ENCODE measurements around the gene OGG1. TPM values are rescaled to one million over a fixed set of nuclear protein-coding genes. Genes with fewer than 3 reads are reported as not detected.
A peak's percentile ranks its signal among the peaks of the same experiment; 100 is the strongest.

OGG1 gene
- total and polyA plus RNA-seq, 9 of the 15 experiments (the other 6 are each of a cell fraction or from before 2014, with no cell fraction given): 6.6 to 33.0 (median 24.4) TPM

DNA sequence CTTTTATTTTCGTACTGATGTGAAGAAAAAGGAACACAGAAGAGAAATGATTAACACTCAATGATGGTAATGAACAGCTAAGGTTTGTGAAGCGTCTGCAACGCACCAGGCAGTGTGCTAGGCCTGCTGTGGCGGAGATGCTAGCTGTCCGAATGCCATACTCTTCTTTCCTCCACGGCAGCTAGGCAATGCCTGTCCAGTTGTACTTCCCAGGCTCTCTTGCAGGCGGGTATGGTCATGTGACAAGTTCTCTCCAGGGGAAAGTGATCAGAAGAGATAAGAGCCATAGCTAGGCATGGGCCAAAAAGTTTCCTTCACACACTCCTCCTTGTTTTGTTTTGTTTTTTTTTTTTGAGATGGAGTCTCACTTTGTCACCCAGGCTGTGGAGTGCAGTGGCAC lies 35.9 kb downstream of the OGG1 start (continued):
- TF ChIP-seq, protein P1, sequence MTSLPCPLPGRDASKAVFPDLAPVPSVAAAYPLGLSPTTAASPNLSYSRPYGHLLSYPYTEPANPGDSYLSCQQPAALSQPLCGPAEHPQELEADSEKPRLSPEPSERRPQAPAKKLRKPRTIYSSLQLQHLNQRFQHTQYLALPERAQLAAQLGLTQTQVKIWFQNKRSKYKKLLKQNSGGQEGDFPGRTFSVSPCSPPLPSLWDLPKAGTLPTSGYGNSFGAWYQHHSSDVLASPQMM (CRISPR knock-in tag; IDR thresholded peaks at IDR 0.05): no peak
- no peak for TF ChIP-seq SOX6 (IDR thresholded peaks at IDR 0.05)
- TF ChIP-seq ZBTB17 (CRISPR knock-in tag; IDR thresholded peaks at IDR 0.05): no peak
- TF ChIP-seq SMARCA4 (IDR thresholded peaks at IDR 0.05): no peak
- TF ChIP-seq NELFE (IDR thresholded peaks at IDR 0.05; ENCODE audit: insufficient read depth, insufficient read length): no peak
- no peak for TF ChIP-seq ZNF121 (CRISPR knock-in tag; conservative IDR thresholded peaks at IDR 0.05)
- TF ChIP-seq SMARCE1 (IDR thresholded peaks at IDR 0.05): no peak
- no peak for TF ChIP-seq ZNF408 (CRISPR knock-in tag; IDR thresholded peaks at IDR 0.05; ENCODE audit: low read depth)
- no peak for TF ChIP-seq ZNF444 (CRISPR knock-in tag; IDR thresholded peaks at IDR 0.05)
- TF ChIP-seq, protein P2, sequence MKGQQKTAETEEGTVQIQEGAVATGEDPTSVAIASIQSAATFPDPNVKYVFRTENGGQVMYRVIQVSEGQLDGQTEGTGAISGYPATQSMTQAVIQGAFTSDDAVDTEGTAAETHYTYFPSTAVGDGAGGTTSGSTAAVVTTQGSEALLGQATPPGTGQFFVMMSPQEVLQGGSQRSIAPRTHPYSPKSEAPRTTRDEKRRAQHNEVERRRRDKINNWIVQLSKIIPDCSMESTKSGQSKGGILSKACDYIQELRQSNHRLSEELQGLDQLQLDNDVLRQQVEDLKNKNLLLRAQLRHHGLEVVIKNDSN (CRISPR knock-in tag; IDR thresholded peaks at IDR 0.05): peak; percentile 81
- peak; percentile 18 for TF ChIP-seq SMARCB1 (IDR thresholded peaks at IDR 0.05; ENCODE audit: insufficient read length, low read depth)
- TF ChIP-seq, protein P3, sequence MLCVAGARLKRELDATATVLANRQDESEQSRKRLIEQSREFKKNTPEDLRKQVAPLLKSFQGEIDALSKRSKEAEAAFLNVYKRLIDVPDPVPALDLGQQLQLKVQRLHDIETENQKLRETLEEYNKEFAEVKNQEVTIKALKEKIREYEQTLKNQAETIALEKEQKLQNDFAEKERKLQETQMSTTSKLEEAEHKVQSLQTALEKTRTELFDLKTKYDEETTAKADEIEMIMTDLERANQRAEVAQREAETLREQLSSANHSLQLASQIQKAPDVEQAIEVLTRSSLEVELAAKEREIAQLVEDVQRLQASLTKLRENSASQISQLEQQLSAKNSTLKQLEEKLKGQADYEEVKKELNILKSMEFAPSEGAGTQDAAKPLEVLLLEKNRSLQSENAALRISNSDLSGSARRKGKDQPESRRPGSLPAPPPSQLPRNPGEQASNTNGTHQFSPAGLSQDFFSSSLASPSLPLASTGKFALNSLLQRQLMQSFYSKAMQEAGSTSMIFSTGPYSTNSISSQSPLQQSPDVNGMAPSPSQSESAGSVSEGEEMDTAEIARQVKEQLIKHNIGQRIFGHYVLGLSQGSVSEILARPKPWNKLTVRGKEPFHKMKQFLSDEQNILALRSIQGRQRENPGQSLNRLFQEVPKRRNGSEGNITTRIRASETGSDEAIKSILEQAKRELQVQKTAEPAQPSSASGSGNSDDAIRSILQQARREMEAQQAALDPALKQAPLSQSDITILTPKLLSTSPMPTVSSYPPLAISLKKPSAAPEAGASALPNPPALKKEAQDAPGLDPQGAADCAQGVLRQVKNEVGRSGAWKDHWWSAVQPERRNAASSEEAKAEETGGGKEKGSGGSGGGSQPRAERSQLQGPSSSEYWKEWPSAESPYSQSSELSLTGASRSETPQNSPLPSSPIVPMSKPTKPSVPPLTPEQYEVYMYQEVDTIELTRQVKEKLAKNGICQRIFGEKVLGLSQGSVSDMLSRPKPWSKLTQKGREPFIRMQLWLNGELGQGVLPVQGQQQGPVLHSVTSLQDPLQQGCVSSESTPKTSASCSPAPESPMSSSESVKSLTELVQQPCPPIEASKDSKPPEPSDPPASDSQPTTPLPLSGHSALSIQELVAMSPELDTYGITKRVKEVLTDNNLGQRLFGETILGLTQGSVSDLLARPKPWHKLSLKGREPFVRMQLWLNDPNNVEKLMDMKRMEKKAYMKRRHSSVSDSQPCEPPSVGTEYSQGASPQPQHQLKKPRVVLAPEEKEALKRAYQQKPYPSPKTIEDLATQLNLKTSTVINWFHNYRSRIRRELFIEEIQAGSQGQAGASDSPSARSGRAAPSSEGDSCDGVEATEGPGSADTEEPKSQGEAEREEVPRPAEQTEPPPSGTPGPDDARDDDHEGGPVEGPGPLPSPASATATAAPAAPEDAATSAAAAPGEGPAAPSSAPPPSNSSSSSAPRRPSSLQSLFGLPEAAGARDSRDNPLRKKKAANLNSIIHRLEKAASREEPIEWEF (CRISPR knock-in tag; IDR thresholded peaks at IDR 0.05): no peak
- TF ChIP-seq RBM22 (IDR thresholded peaks at IDR 0.05; ENCODE audit: low read depth, low read length, poor library complexity, severe bottlenecking): no peak
- TF ChIP-seq ZNF324 (CRISPR knock-in tag; IDR thresholded peaks at IDR 0.05): peak; percentile 45; the same call in 1 of the 2 replicates
- no peak for TF ChIP-seq NCOA6 (IDR thresholded peaks at IDR 0.05)
- TF ChIP-seq, protein P4, sequence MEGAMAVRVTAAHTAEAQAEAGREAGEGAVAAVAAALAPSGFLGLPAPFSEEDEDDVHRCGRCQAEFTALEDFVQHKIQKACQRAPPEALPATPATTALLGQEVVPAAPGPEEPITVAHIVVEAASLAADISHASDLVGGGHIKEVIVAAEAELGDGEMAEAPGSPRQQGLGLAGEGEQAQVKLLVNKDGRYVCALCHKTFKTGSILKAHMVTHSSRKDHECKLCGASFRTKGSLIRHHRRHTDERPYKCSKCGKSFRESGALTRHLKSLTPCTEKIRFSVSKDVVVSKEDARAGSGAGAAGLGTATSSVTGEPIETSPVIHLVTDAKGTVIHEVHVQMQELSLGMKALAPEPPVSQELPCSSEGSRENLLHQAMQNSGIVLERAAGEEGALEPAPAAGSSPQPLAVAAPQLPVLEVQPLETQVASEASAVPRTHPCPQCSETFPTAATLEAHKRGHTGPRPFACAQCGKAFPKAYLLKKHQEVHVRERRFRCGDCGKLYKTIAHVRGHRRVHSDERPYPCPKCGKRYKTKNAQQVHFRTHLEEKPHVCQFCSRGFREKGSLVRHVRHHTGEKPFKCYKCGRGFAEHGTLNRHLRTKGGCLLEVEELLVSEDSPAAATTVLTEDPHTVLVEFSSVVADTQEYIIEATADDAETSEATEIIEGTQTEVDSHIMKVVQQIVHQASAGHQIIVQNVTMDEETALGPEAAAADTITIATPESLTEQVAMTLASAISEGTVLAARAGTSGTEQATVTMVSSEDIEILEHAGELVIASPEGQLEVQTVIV (CRISPR knock-in tag; IDR thresholded peaks at IDR 0.05; ENCODE audit: borderline replicate concordance): no peak
- no peak for TF ChIP-seq ZNF778 (CRISPR knock-in tag; IDR thresholded peaks at IDR 0.05)
- no peak for TF ChIP-seq ZBTB1 (CRISPR knock-in tag; IDR thresholded peaks at IDR 0.05; ENCODE audit: borderline replicate concordance, low read depth)
- no peak for TF ChIP-seq RB1 (IDR thresholded peaks at IDR 0.05; ENCODE audit: low read depth)
- TF ChIP-seq BCOR (IDR thresholded peaks at IDR 0.05): no peak
- TF ChIP-seq NUFIP1 (IDR thresholded peaks at IDR 0.05; ENCODE audit: partially characterized antibody): no peak
- TF ChIP-seq BHLHE40 (IDR thresholded peaks at IDR 0.05; ENCODE audit: low read length): peak; percentile 56
- TF ChIP-seq CHD2 (IDR thresholded peaks at IDR 0.05; ENCODE audit: low read depth, low read length): no peak
